Mammary epithelial cell (primary cell): ENCODE data around the gene SGF29.

Experiments
- EZH2 ChIP-seq: IDR thresholded peaks from 2 replicates; pipeline ENCODE4 v1.6.1; 2012; ENCODE audit warnings: low read length, inconsistent platforms, borderline replicate concordance
- TF ChIP-seq, protein P1 (sequence below), 2 donors: IDR thresholded peaks in 1 of 2; conservative IDR thresholded peaks in 1 of 2; 2 replicates each; pipeline ENCODE4 v1.5.1; 2011 to 2012; ENCODE audit warnings: inconsistent platforms in 2 of 2, low read length in 2 of 2, mild to moderate bottlenecking in 2 of 2, control low read depth in 1 of 2, low read depth in 1 of 2; ENCODE audit not compliant: insufficient read depth in 1 of 2; ENCODE audit errors: extremely low read depth in 1 of 2

DNA sequence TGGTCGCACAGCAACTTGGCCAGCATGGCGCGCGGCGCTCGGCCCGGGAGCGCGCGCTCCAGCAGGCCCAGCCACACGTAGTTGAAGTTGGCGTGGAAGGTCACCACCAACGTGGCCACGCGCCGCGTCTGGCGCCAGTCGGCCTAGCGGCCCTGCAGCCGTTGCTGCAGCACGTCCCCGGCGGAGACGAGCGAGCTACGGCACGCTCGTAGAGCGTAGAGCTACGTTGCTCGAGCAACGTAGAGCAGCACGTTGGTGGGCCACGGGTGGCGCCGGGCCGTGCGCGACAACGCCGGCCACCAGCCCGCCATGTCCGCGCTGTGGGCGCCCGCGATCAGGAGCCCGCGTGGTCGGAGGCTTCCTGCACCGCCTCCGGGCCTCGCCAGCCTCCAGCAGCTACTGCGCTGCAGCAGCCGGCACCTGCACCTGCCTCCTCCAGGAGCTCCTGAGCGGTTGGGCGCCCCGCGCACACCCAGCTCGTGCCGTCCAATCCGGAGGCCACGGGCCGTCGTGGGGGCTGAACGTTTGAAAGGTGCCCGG, 69.5 kb downstream of the SGF29 start:
- no peak for TF ChIP-seq EZH2
- TF ChIP-seq, protein P1, sequence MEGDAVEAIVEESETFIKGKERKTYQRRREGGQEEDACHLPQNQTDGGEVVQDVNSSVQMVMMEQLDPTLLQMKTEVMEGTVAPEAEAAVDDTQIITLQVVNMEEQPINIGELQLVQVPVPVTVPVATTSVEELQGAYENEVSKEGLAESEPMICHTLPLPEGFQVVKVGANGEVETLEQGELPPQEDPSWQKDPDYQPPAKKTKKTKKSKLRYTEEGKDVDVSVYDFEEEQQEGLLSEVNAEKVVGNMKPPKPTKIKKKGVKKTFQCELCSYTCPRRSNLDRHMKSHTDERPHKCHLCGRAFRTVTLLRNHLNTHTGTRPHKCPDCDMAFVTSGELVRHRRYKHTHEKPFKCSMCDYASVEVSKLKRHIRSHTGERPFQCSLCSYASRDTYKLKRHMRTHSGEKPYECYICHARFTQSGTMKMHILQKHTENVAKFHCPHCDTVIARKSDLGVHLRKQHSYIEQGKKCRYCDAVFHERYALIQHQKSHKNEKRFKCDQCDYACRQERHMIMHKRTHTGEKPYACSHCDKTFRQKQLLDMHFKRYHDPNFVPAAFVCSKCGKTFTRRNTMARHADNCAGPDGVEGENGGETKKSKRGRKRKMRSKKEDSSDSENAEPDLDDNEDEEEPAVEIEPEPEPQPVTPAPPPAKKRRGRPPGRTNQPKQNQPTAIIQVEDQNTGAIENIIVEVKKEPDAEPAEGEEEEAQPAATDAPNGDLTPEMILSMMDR (conservative IDR thresholded peaks at IDR 0.05 in 1 of 2, IDR thresholded peaks at IDR 0.05 in 1 of 2; ENCODE audit: extremely low read depth in 1 of 2, insufficient read depth in 1 of 2, low read depth in 1 of 2, low read length in 2 of 2): no peak
